ACC112 (cell line): ENCODE data around the gene DISP3.

Experiments used
- H2AFZ ChIP-seq: fragments of 200-600 bp; sonication (generic); one replicate; pipeline ENCODE4 v1.6.0; 2017; ENCODE audit warnings: antibody characterized with exemption, low read length; ENCODE audit not compliant: unreplicated experiment
- H3K27ac ChIP-seq: fragments of 200-600 bp; sonication (generic); 2 replicates; pipeline ENCODE4 v1.5.1; 2014; ENCODE audit warnings: low read depth, mild to moderate bottlenecking, antibody characterized with exemption, low read length, moderate library complexity
- H3K27me3 ChIP-seq: fragments of 200-600 bp; sonication (generic); 2 replicates; pipeline ENCODE4 v1.6.1; 2014; ENCODE audit warnings: mild to moderate bottlenecking, antibody characterized with exemption, low read length, moderate library complexity, mixed read lengths; ENCODE audit not compliant: insufficient read depth
- H3K36me3 ChIP-seq: fragments of 200-600 bp; sonication (generic); 2 replicates; pipeline ENCODE4 v1.6.1; 2016; ENCODE audit warnings: mild to moderate bottlenecking, antibody characterized with exemption, low read length, moderate library complexity, mixed read lengths; ENCODE audit not compliant: insufficient read depth
- H3K4me1 ChIP-seq: fragments of 200-600 bp; sonication (generic); one replicate; pipeline ENCODE4 v1.6.1; 2016; ENCODE audit warnings: low read length, mixed read lengths; ENCODE audit not compliant: insufficient read depth, unreplicated experiment, control insufficient read depth
- H3K4me3 ChIP-seq: fragments of 200-600 bp; sonication (generic); 2 replicates; pipeline ENCODE4 v1.5.1; 2014; ENCODE audit warnings: mild to moderate bottlenecking, low read depth, low read length
- H3K79me2 ChIP-seq: fragments of 200-600 bp; sonication (generic); one replicate; pipeline ENCODE4 v1.6.0; 2016; ENCODE audit warnings: low read length; ENCODE audit not compliant: control insufficient read depth, unreplicated experiment, insufficient read depth

The DISP3 gene

GRCh38 chr1:11538886-11539285 is 59.9 kb downstream of the DISP3 start:
- H3K79me2 ChIP-seq, result no peaks in the 10 kb centered on the region
- H2AFZ ChIP-seq, result no peak overlapping the region
- H3K36me3 ChIP-seq, result no peaks in the 10 kb centered on the region
- H3K27ac ChIP-seq, result no peak overlapping the region
- no peak overlapping the region for H3K4me3 ChIP-seq
- no peaks in the 10 kb centered on the region for H3K4me1 ChIP-seq
- H3K27me3 ChIP-seq, result peaks cover 70% of the 10 kb centered on the region

- peaks cover 79% of the 10 kb centered on the region for H3K27me3 ChIP-seq
Measured at GRCh38 chr1:11539850-11540772, 61.2 kb downstream of the DISP3 start.

GRCh38 chr1:11540773-11541160 is 61.8 kb downstream of the DISP3 start:
- no peak overlapping the region for H3K4me3 ChIP-seq
- H3K79me2 ChIP-seq, result no peaks in the 10 kb centered on the region
- no peaks in the 10 kb centered on the region for H3K36me3 ChIP-seq
- no peaks in the 10 kb centered on the region for H3K4me1 ChIP-seq
- no peak overlapping the region for H3K27ac ChIP-seq
- H2AFZ ChIP-seq, result no peak overlapping the region
- H3K27me3 ChIP-seq, result peaks cover 85% of the 10 kb centered on the region

More at GRCh38 chr1:11539850-11540772, 61.2 kb downstream of the DISP3 start:
- no peaks in the 10 kb centered on the region for H3K36me3 ChIP-seq
- H3K4me3 ChIP-seq, result no peak overlapping the region
- no peaks in the 10 kb centered on the region for H3K79me2 ChIP-seq
- H3K27ac ChIP-seq, result no peak overlapping the region
- H2AFZ ChIP-seq, result no peak overlapping the region
- no peaks in the 10 kb centered on the region for H3K4me1 ChIP-seq

GRCh38 chr1:11541236-11541635 is 62.3 kb downstream of the DISP3 start:
- H3K79me2 ChIP-seq, result no peaks in the 10 kb centered on the region
- no peak overlapping the region for H2AFZ ChIP-seq
- H3K4me1 ChIP-seq, result no peaks in the 10 kb centered on the region
- peaks cover 90% of the 10 kb centered on the region for H3K27me3 ChIP-seq
- no peak overlapping the region for H3K27ac ChIP-seq
- no peaks in the 10 kb centered on the region for H3K36me3 ChIP-seq
- H3K4me3 ChIP-seq, result no peak overlapping the region

- Histone ChIP-seq H3K79me2 (no peaks in the 10 kb centered on the region), H3K4me3 (no peak overlapping the region), H3K4me1 (no peaks in the 10 kb centered on the region), H2AFZ (no peak overlapping the region), H3K27ac (no peak overlapping the region), H3K36me3 (no peaks in the 10 kb centered on the region), H3K27me3 (peaks cover 92% of the 10 kb centered on the region)
Measured at GRCh38 chr1:11541956-11542355, 63.0 kb downstream of the DISP3 start.

GRCh38 chr1:11543392-11543791 is 64.4 kb downstream of the DISP3 start:
- Histone ChIP-seq H3K4me3 (no peak overlapping the region), H3K27me3 (peaks cover 88% of the 10 kb centered on the region), H3K27ac (no peak overlapping the region)

GRCh38 chr1:11543796-11544195 is 64.8 kb downstream of the DISP3 start:
- H3K27ac ChIP-seq, result no peak overlapping the region
- H3K4me1 ChIP-seq, result no peaks in the 10 kb centered on the region
- H3K27me3 ChIP-seq, result peaks cover 87% of the 10 kb centered on the region
- H3K79me2 ChIP-seq, result no peaks in the 10 kb centered on the region
- no peaks in the 10 kb centered on the region for H3K36me3 ChIP-seq
- H3K4me3 ChIP-seq, result no peak overlapping the region
- H2AFZ ChIP-seq, result no peak overlapping the region

More at GRCh38 chr1:11543392-11543791, 64.4 kb downstream of the DISP3 start:
- Histone ChIP-seq H3K4me1 (no peaks in the 10 kb centered on the region), H3K36me3 (no peaks in the 10 kb centered on the region), H2AFZ (no peak overlapping the region), H3K79me2 (no peaks in the 10 kb centered on the region)

GRCh38 chr1:11546456-11546855 is 67.5 kb downstream of the DISP3 start:
- no peak overlapping the region for H2AFZ ChIP-seq
- H3K27me3 ChIP-seq, result peaks cover 75% of the 10 kb centered on the region
- H3K4me1 ChIP-seq, result no peaks in the 10 kb centered on the region
- H3K27ac ChIP-seq, result no peak overlapping the region
- H3K79me2 ChIP-seq, result no peaks in the 10 kb centered on the region
- no peaks in the 10 kb centered on the region for H3K36me3 ChIP-seq
- H3K4me3 ChIP-seq, result no peak overlapping the region

- no peak overlapping the region for H3K4me3 ChIP-seq
- no peaks in the 10 kb centered on the region for H3K36me3 ChIP-seq
- no peaks in the 10 kb centered on the region for H3K4me1 ChIP-seq
- no peaks in the 10 kb centered on the region for H3K79me2 ChIP-seq
- H3K27ac ChIP-seq, result no peak overlapping the region
- H3K27me3 ChIP-seq, result peaks cover 79% of the 10 kb centered on the region
- H2AFZ ChIP-seq, result no peak overlapping the region
Measured at GRCh38 chr1:11550664-11551283, 71.8 kb downstream of the DISP3 start.

- Histone ChIP-seq H2AFZ (no peak overlapping the region), H3K27me3 (peaks cover 96% of the 10 kb centered on the region), H3K4me1 (no peaks in the 10 kb centered on the region), H3K36me3 (no peaks in the 10 kb centered on the region), H3K27ac (no peak overlapping the region), H3K4me3 (no peak overlapping the region), H3K79me2 (no peaks in the 10 kb centered on the region)
Measured at GRCh38 chr1:11558276-11558675, 79.3 kb downstream of the DISP3 start.
